Bone marrow (tissue), 2 donors: Measurements from ENCODE around the gene OGT.

ENCODE experiments used
- DNase-seq, 2 donors: peaks; one replicate each; lab custom pipeline; 2025; lab: John Stamatoyannopoulos, UW

The OGT gene

GRCh38 chrX:71622576-71623450, 89.9 kb downstream of the OGT start:
- DNase-seq, result no peak

GRCh38 chrX:71623714-71624113, 90.8 kb downstream of the OGT start:
- no peak for DNase-seq

GRCh38 chrX:71625471-71625870, 92.6 kb downstream of the OGT start:
- no peak for DNase-seq
